Mesothelial cell of epicardium (in vitro differentiated cells): ENCODE results near the gene CCNY. TPM values are rescaled to one million over a fixed set of nuclear protein-coding genes. Genes with fewer than 3 reads are reported as not detected.

ENCODE experiments used
- DNase-seq, 2 experiments: peaks; one replicate each; pipeline ENCODE4 v3.0.0; 2021; ENCODE audit warnings: low spot score in 2 of 2; ENCODE audit not compliant: unreplicated experiment in 2 of 2
- H3K27ac Mint-ChIP-seq: 2 replicates; pipeline ENCODE4 v1.8.0; 2021; ENCODE audit warnings: mixed read lengths
- H3K27me3 Mint-ChIP-seq: 2 replicates; pipeline ENCODE4 v1.8.0; 2021; ENCODE audit warnings: low read depth, mixed read lengths
- H3K36me3 Mint-ChIP-seq: 2 replicates; pipeline ENCODE4 v1.8.0; 2021; ENCODE audit warnings: mixed read lengths
- H3K4me1 Mint-ChIP-seq: 2 replicates; pipeline ENCODE4 v1.8.0; 2021; ENCODE audit warnings: mixed read lengths
- H3K4me3 Mint-ChIP-seq: 2 replicates; pipeline ENCODE4 v1.8.0; 2021; ENCODE audit warnings: mild to moderate bottlenecking, moderate library complexity, mixed read lengths
- H3K9me3 Mint-ChIP-seq: 2 replicates; pipeline ENCODE4 v1.8.0; 2021; ENCODE audit warnings: mixed read lengths
- total RNA-seq: library from RNA; stranded (reverse); gene quantifications from 3 replicates; pipeline ENCODE4 v1.2.1, GENCODE V29; 2021
- TF ChIP-seq, protein P1 (sequence below): fragments of 200-600 bp; sonication (generic); IDR thresholded peaks from one replicate; pipeline ENCODE4 v1.5.0; 2021; ENCODE audit warnings: antibody characterized with exemption; ENCODE audit not compliant: unreplicated experiment

Gene CCNY
- total RNA-seq, 1 donor from 2014 or later: 75.4 TPM

DNA sequence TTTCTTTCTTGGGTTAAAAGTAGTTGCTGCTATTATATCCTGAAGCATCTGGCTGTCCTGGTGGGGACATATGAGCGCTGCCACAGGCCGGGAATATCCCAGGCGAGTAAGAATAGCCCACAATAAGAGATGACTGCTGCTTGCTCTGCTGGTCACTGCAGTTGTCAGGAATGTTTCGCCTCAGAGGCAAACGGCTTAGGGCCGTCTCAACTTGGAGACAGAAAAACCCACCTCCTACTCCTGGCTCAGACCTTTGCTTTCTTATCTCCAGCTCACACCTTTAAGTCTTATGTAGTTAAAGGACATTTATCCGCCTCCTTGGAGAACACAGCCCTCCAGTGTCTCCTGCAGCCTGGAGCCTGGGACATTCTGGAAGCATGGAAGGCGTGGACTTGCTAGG lies 268.9 kb downstream of the CCNY start, which contains the start of gene GJD4:
Gene GJD4, plus strand, starts transcription at position 151 of the 400 bp plus-strand sequence. Its CDS starts 227 bp downstream, at position 378.
- peaks cover 13% of the 10 kb centered on the region for H3K9me3 Mint-ChIP-seq
- H3K4me1 Mint-ChIP-seq: no peaks in the 10 kb centered on the region
- H3K27me3 Mint-ChIP-seq: peaks cover 35% of the 10 kb centered on the region
- H3K27ac Mint-ChIP-seq: no peak within 1 kb of the TSS
- H3K4me3 Mint-ChIP-seq: no peak within 1 kb of the TSS
- no peaks in the 10 kb centered on the region for H3K36me3 Mint-ChIP-seq
- TF ChIP-seq, protein P1, sequence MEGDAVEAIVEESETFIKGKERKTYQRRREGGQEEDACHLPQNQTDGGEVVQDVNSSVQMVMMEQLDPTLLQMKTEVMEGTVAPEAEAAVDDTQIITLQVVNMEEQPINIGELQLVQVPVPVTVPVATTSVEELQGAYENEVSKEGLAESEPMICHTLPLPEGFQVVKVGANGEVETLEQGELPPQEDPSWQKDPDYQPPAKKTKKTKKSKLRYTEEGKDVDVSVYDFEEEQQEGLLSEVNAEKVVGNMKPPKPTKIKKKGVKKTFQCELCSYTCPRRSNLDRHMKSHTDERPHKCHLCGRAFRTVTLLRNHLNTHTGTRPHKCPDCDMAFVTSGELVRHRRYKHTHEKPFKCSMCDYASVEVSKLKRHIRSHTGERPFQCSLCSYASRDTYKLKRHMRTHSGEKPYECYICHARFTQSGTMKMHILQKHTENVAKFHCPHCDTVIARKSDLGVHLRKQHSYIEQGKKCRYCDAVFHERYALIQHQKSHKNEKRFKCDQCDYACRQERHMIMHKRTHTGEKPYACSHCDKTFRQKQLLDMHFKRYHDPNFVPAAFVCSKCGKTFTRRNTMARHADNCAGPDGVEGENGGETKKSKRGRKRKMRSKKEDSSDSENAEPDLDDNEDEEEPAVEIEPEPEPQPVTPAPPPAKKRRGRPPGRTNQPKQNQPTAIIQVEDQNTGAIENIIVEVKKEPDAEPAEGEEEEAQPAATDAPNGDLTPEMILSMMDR: no peak
- DNase-seq: no peak

DNA sequence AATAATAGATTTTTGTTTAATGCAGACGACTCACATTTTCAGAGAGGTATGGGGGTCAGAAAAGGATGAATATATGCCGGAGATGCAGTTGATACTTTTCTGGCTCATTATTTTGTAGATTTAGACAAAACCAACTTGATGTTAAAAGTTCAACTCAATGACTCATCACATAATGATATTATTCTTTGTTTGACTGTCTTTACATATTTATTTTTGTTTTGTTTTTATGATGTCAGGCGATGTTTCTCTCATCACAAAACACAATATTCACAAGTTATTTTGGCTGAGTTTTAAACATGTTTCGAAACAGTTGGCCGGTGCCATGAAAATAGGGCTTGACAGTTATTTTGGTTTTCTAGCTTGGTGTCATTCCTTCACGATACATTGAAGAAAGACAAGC lies 270.1 kb downstream of the CCNY start:
- Mint-ChIP-seq H3K9me3 (peaks cover 10% of the 10 kb centered on the region), H3K4me1 (no peaks in the 10 kb centered on the region), H3K27me3 (peaks cover 27% of the 10 kb centered on the region), H3K4me3 (no peak overlapping the region), H3K36me3 (no peaks in the 10 kb centered on the region), H3K27ac (no peak overlapping the region)
- TF ChIP-seq, protein P1: no peak
- DNase-seq: no peak

DNA sequence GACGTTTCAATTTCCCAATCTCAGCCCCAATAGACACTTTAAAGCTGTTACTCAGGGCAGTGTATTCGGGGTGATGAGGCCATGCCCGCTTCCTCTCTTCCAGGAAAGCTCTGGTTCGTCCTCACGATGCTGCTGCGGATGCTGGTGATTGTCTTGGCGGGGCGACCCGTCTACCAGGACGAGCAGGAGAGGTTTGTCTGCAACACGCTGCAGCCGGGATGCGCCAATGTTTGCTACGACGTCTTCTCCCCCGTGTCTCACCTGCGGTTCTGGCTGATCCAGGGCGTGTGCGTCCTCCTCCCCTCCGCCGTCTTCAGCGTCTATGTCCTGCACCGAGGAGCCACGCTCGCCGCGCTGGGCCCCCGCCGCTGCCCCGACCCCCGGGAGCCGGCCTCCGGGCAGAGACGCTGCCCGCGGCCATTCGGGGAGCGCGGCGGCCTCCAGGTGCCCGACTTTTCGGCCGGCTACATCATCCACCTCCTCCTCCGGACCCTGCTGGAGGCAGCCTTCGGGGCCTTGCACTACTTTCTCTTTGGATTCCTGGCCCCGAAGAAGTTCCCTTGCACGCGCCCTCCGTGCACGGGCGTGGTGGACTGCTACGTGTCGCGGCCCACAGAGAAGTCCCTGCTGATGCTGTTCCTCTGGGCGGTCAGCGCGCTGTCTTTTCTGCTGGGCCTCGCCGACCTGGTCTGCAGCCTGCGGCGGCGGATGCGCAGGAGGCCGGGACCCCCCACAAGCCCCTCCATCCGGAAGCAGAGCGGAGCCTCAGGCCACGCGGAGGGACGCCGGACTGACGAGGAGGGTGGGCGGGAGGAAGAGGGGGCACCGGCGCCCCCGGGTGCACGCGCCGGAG lies 271.4 kb downstream of the CCNY start:
- TF ChIP-seq, protein P1: no peak
- no peak overlapping the region for H3K27ac Mint-ChIP-seq
- no peak for DNase-seq
- no peaks in the 10 kb centered on the region for H3K36me3 Mint-ChIP-seq
- H3K9me3 Mint-ChIP-seq: peaks cover 10% of the 10 kb centered on the region
- H3K27me3 Mint-ChIP-seq: peaks cover 37% of the 10 kb centered on the region
- H3K4me3 Mint-ChIP-seq: no peak overlapping the region
- H3K4me1 Mint-ChIP-seq: no peaks in the 10 kb centered on the region

DNA sequence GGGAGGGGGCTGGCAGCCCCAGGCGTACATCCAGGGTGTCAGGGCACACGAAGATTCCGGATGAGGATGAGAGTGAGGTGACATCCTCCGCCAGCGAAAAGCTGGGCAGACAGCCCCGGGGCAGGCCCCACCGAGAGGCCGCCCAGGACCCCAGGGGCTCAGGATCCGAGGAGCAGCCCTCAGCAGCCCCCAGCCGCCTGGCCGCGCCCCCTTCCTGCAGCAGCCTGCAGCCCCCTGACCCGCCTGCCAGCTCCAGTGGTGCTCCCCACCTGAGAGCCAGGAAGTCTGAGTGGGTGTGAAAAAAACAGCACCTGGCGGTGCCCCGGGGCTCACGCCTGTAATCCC lies 272.0 kb downstream of the CCNY start:
- peaks cover 35% of the 10 kb centered on the region for H3K27me3 Mint-ChIP-seq
- peaks cover 10% of the 10 kb centered on the region for H3K9me3 Mint-ChIP-seq
- no peaks in the 10 kb centered on the region for H3K36me3 Mint-ChIP-seq
- TF ChIP-seq, protein P1: no peak
- no peak overlapping the region for H3K4me3 Mint-ChIP-seq
- H3K4me1 Mint-ChIP-seq: no peaks in the 10 kb centered on the region
- no peak overlapping the region for H3K27ac Mint-ChIP-seq
- DNase-seq: no peak

DNA sequence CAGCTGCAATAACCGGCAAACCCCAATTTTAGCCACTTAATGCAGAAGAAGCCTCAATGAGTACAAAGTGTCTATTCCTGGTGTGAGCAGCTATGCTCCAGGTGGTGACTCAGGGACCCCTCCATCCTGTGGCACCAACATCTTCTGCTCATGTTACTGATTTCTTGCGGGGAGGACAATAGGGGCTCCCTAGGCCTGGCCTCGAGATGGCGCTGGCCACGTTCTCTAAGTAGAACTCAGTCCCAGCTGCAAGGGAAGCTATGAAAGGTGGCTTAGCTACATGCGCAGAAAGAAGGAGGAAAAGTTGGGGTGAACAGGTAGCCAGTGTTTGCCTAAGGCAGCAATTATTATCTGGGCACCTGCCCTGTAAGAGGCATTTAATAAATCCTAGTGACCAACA lies 275.4 kb downstream of the CCNY start:
- Mint-ChIP-seq H3K4me3 (no peak overlapping the region), H3K36me3 (no peaks in the 10 kb centered on the region), H3K9me3 (peaks cover 10% of the 10 kb centered on the region), H3K27me3 (peaks cover 34% of the 10 kb centered on the region), H3K4me1 (peaks cover 6% of the 10 kb centered on the region), H3K27ac (no peak overlapping the region)
- no peak for DNase-seq
- TF ChIP-seq, protein P1: no peak
